NB4 (cell line): ENCODE data around the gene DNAJC15.

ENCODE experiments used
- DNase-seq: peaks from one replicate; pipeline ENCODE4 v3.0.0; 2010; ENCODE audit warnings: low read depth
- H3K4me3 ChIP-seq: one replicate; pipeline ENCODE4 v1.5.1; 2011; ENCODE audit warnings: mild to moderate bottlenecking, low read depth, low read length, moderate library complexity
- CTCF ChIP-seq: IDR thresholded peaks from one replicate; pipeline ENCODE4 v1.5.1; 2012; ENCODE audit warnings: low read depth, low read length
- MAX ChIP-seq: IDR thresholded peaks from 2 replicates; pipeline ENCODE4 v1.6.1; 2011; ENCODE audit warnings: low read depth, low read length
- MYC ChIP-seq: IDR thresholded peaks from 2 replicates; pipeline ENCODE4 v1.6.1; 2011; ENCODE audit warnings: low read depth, low read length
- POLR2A ChIP-seq: IDR thresholded peaks from 2 replicates; pipeline ENCODE4 v1.6.1; 2011; ENCODE audit warnings: mild to moderate bottlenecking; ENCODE audit not compliant: insufficient read length; ENCODE audit errors: extremely low read depth

The DNAJC15 gene

GRCh38 chr13:43081866-43082265 lies 58.5 kb downstream of the DNAJC15 start:
- no peak for DNase-seq
- no peak for TF ChIP-seq MYC
- TF ChIP-seq POLR2A: no peak
- no peak for TF ChIP-seq CTCF
- no peak for TF ChIP-seq MAX
- no peak overlapping the region for H3K4me3 ChIP-seq

GRCh38 chr13:43083750-43084149 lies 60.4 kb downstream of the DNAJC15 start:
- TF ChIP-seq POLR2A (no peak), CTCF (no peak), MAX (no peak), MYC (no peak)
- H3K4me3 ChIP-seq: no peak overlapping the region

GRCh38 chr13:43085545-43085944 lies 62.2 kb downstream of the DNAJC15 start:
- peak; percentile 17 for DNase-seq
- no peak for TF ChIP-seq MYC
- no peak for TF ChIP-seq POLR2A
- TF ChIP-seq CTCF: no peak
- H3K4me3 ChIP-seq: no peak overlapping the region

More at GRCh38 chr13:43083750-43084149, 60.4 kb downstream of the DNAJC15 start:
- DNase-seq: no peak

GRCh38 chr13:43086181-43086580 lies 62.8 kb downstream of the DNAJC15 start:
- no peak for TF ChIP-seq MAX
- DNase-seq: no peak

GRCh38 chr13:43088093-43088511 lies 64.7 kb downstream of the DNAJC15 start:
- TF ChIP-seq POLR2A (no peak), MAX (no peak), MYC (no peak), CTCF (no peak)
- no peak overlapping the region for H3K4me3 ChIP-seq
- DNase-seq: no peak

More at GRCh38 chr13:43086181-43086580, 62.8 kb downstream of the DNAJC15 start:
- no peak overlapping the region for H3K4me3 ChIP-seq

GRCh38 chr13:43089912-43090498 lies 66.6 kb downstream of the DNAJC15 start:
- DNase-seq: no peak
- no peak overlapping the region for H3K4me3 ChIP-seq
- no peak for TF ChIP-seq CTCF
- no peak for TF ChIP-seq MAX
- no peak for TF ChIP-seq MYC
